ENCODE data around the gene FAH.

FAH gene

GRCh38 chr15:80194914-80195313 lies 42.1 kb downstream of the FAH start:
- H3K4me3 ChIP-seq (ENCODE audit: control insufficient read depth, low read depth, low read length), result no peak overlapping the region
- DNase-seq (ENCODE audit: low read depth), result no peak
- TF ChIP-seq, protein P1, sequence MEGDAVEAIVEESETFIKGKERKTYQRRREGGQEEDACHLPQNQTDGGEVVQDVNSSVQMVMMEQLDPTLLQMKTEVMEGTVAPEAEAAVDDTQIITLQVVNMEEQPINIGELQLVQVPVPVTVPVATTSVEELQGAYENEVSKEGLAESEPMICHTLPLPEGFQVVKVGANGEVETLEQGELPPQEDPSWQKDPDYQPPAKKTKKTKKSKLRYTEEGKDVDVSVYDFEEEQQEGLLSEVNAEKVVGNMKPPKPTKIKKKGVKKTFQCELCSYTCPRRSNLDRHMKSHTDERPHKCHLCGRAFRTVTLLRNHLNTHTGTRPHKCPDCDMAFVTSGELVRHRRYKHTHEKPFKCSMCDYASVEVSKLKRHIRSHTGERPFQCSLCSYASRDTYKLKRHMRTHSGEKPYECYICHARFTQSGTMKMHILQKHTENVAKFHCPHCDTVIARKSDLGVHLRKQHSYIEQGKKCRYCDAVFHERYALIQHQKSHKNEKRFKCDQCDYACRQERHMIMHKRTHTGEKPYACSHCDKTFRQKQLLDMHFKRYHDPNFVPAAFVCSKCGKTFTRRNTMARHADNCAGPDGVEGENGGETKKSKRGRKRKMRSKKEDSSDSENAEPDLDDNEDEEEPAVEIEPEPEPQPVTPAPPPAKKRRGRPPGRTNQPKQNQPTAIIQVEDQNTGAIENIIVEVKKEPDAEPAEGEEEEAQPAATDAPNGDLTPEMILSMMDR (conservative IDR thresholded peaks at IDR 0.05; ENCODE audit: control insufficient read depth, insufficient read depth, low read depth, low read length), result no peak

GRCh38 chr15:80199366-80199765 lies 46.6 kb downstream of the FAH start:
- TF ChIP-seq, protein P1 (conservative IDR thresholded peaks at IDR 0.05; ENCODE audit: control insufficient read depth, insufficient read depth, low read depth, low read length), result no peak
- no peak overlapping the region for H3K4me3 ChIP-seq (ENCODE audit: control insufficient read depth, low read depth, low read length)
- no peak for DNase-seq (ENCODE audit: low read depth)

GRCh38 chr15:80199869-80200268 lies 47.1 kb downstream of the FAH start:
- TF ChIP-seq, protein P1 (conservative IDR thresholded peaks at IDR 0.05; ENCODE audit: control insufficient read depth, insufficient read depth, low read depth, low read length), result no peak
- no peak overlapping the region for H3K4me3 ChIP-seq (ENCODE audit: control insufficient read depth, low read depth, low read length)

DNA sequence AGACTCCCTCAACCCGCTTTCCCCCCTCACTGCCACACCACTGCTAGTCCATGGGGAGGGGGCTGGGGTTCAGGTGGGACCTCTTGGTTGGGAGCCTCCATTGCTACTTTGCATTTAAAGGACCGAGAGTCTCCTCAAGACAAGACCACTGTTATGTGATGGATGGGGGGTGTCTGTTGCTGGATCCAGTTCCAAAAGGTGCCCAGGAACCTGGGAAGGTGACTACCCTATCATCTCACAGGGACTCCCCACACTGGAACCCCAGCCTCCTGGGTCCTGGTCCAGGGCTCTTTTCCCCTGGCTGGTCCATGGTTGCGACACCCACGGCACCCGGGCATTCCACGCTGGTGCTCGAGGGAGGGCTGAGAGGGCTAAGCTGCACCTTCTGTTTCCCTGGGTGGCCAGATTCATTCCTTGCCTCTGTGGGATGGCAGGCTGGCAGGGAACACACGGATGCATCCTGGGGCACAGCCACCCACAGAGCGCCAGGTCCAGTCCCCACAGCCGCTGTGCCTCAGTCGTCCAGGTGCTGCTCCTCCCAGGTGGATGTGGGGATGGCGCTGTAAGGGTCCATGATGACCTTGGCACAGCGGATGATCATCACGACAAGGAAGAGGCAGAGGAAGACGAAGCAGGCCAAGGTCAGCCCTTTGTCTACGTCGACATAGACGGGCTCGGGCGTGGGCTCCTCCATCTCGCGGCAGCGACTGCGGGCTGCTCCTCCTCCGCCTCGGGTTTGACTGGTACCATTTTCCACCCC lies 48.6 kb downstream of the FAH start:
- TF ChIP-seq, protein P1 (conservative IDR thresholded peaks at IDR 0.05; ENCODE audit: control insufficient read depth, insufficient read depth, low read depth, low read length), result no peak
- no peak for DNase-seq (ENCODE audit: low read depth)
- H3K4me3 ChIP-seq (ENCODE audit: control insufficient read depth, low read depth, low read length), result no peak overlapping the region

More at GRCh38 chr15:80199869-80200268, 47.1 kb downstream of the FAH start:
- DNase-seq (ENCODE audit: low read depth), result no peak

DNA sequence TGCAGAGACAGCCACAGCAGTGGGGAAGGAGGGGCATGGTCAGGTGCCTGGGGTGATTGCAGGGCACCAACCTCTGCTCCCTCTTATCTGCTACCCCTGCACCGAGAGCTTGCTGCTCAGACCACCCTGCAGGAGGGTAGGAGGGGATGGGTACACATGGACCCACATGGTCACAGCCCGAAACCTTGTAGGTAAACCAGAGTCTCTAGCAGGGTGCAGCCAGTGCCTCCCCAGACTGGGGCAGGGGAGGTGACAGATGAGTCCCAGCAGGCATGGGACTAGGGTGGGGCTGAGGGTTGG lies 49.2 kb downstream of the FAH start:
- DNase-seq (ENCODE audit: low read depth), result no peak
- TF ChIP-seq, protein P1 (conservative IDR thresholded peaks at IDR 0.05; ENCODE audit: control insufficient read depth, insufficient read depth, low read depth, low read length), result no peak
- no peak overlapping the region for H3K4me3 ChIP-seq (ENCODE audit: control insufficient read depth, low read depth, low read length)

DNA sequence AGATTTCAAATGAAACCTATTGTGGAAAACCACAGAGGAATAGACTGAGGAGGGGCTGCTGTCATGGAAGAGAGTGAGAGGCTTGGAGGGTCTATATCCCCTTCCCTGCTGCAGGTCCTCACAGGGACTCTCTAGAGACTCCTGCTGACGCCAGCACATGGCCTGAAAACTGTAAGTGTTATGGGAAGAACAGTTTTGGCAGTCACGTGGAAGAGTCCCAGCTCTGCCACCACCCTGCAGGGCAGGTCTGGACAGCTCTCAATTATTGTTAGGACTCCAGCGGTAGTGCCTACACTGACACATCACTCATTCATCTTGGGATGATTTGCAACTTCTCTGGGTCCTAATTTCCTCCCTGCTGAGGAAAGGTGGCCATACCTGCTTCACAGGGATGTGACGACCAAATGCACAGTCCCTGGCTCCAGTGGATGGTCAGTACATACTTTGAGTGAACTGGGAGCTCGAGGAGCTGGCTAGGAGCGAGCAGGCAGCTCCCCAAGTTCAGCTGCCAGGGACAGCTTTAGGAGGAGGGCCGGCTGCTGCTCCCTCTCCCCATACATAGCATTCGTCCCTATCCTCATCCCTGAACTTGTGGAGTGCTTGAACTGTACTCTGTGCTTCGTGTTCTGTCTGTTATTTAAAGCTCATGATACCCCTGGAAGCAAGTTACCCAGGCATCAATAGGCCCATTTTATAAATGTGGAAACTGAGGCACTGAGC lies 50.0 kb downstream of the FAH start:
- TF ChIP-seq, protein P1 (conservative IDR thresholded peaks at IDR 0.05; ENCODE audit: control insufficient read depth, insufficient read depth, low read depth, low read length), result no peak

More for the DNA sequence above, 50.0 kb downstream of the FAH start:
- no peak for DNase-seq (ENCODE audit: low read depth)
- no peak overlapping the region for H3K4me3 ChIP-seq (ENCODE audit: control insufficient read depth, low read depth, low read length)

All from fibroblast of mammary gland (primary cell).